Measurements from ENCODE around the gene MAP4K4.
"Not testable (repeated sequence)": the region's sequence is repeated elsewhere in the genome, so short reads cannot be mapped to it uniquely, and the experiment has no call there.

Gene MAP4K4

GRCh38 chr2:101921319-101921952, 223.9 kb downstream of the MAP4K4 start:
- DNase-seq (ENCODE audit: low read depth), result no peak

- no peak for DNase-seq (ENCODE audit: low read depth)
Measured at GRCh38 chr2:101921953-101922325, 224.4 kb downstream of the MAP4K4 start.

GRCh38 chr2:101924311-101924710, 226.8 kb downstream of the MAP4K4 start:
- not testable (repeated sequence) for DNase-seq (ENCODE audit: low read depth)

- no peak for DNase-seq (ENCODE audit: low read depth)
Measured at GRCh38 chr2:101930019-101930418, 232.5 kb downstream of the MAP4K4 start.

GRCh38 chr2:101930847-101931246, 233.3 kb downstream of the MAP4K4 start:
- no peak for DNase-seq (ENCODE audit: low read depth)

- DNase-seq (ENCODE audit: low read depth), result no peak
Measured at GRCh38 chr2:101931402-101931801, 233.9 kb downstream of the MAP4K4 start.

GRCh38 chr2:101935764-101936163, 238.3 kb downstream of the MAP4K4 start:
- DNase-seq (ENCODE audit: low read depth), result not testable (repeated sequence)

GRCh38 chr2:101942851-101943250, 245.3 kb downstream of the MAP4K4 start:
- no peak for DNase-seq (ENCODE audit: low read depth)
